GM12872 (cell line): Measurements from ENCODE around the gene HSPA4L.

Source experiments
- CTCF ChIP-seq: IDR thresholded peaks from 3 replicates; pipeline ENCODE4 v1.5.1; 2011; ENCODE audit warnings: low read depth, mild to moderate bottlenecking, low read length, moderate library complexity; ENCODE audit not compliant: insufficient read depth

The HSPA4L gene

GRCh38 chr4:127849505-127850234 is 67.5 kb downstream of the HSPA4L start:
- no peak for TF ChIP-seq CTCF

GRCh38 chr4:127852661-127853060 is 70.5 kb downstream of the HSPA4L start:
- TF ChIP-seq CTCF: no peak

- no peak for TF ChIP-seq CTCF
These were observed 74.2 kb downstream of the HSPA4L start for GRCh38 chr4:127856196-127856812.

GRCh38 chr4:127856813-127857447 is 74.8 kb downstream of the HSPA4L start:
- no peak for TF ChIP-seq CTCF

GRCh38 chr4:127857641-127858040 is 75.5 kb downstream of the HSPA4L start:
- TF ChIP-seq CTCF: no peak

- TF ChIP-seq CTCF: no peak
These were observed 86.1 kb downstream of the HSPA4L start for GRCh38 chr4:127868196-127868595.

- no peak for TF ChIP-seq CTCF
These were observed 88.2 kb downstream of the HSPA4L start for GRCh38 chr4:127870281-127870680.
